Measurements from ENCODE around the gene SKA3. TPM values are rescaled to one million over a fixed set of nuclear protein-coding genes. Genes with fewer than 3 reads are reported as not detected.
"Not testable (repeated sequence)": the region's sequence is repeated elsewhere in the genome, so short reads cannot be mapped to it uniquely, and the experiment has no call there.

Gene SKA3
- total RNA-seq (1.9 TPM), polyA plus RNA-seq (ENCODE audit: insufficient read depth, low read depth, low replicate concordance) (0.47 TPM)
- long read RNA-seq, donor 1, partial matches to known transcripts = 0 of 1 reads
- long read RNA-seq, donor 1, other reads (novel, unspliced or antisense) = 0 of 1 reads
- long read RNA-seq, donor 2, partial matches to known transcripts = 121 of 129 reads
- long read RNA-seq, donor 2, other reads (novel, unspliced or antisense) = 5 of 129 reads
- long read RNA-seq, donor 3, partial matches to known transcripts = 10 of 10 reads
- long read RNA-seq, donor 3, other reads (novel, unspliced or antisense) = 0 of 10 reads
- long read RNA-seq, donor 4 = 0 reads
- long read RNA-seq, donor 5 = 0 reads
- long read RNA-seq, donor 6, partial matches to known transcripts = 0 of 1 reads
- long read RNA-seq, donor 6, other reads (novel, unspliced or antisense) = 0 of 1 reads
- long read RNA-seq, donor 7 = 0 reads
- long read RNA-seq, donor 8, partial matches to known transcripts = 10 of 13 reads
- long read RNA-seq, donor 8, other reads (novel, unspliced or antisense) = 0 of 13 reads
- long read RNA-seq, donor 9, partial matches to known transcripts = 50 of 147 reads
- long read RNA-seq, donor 9, other reads (novel, unspliced or antisense) = 97 of 147 reads
- long read RNA-seq, donor 10, partial matches to known transcripts = 200 of 214 reads
- long read RNA-seq, donor 10, other reads (novel, unspliced or antisense) = 13 of 214 reads

- Histone ChIP-seq H3K27me3 (ENCODE audit: control insufficient read depth, insufficient read depth, low read length) (no peaks in the 10 kb centered on the region), H3K36me3 (ENCODE audit: control insufficient read depth in 2 of 3, insufficient read depth in 3 of 3, low read length in 3 of 3) (no peaks in the 10 kb centered on the region), H3K4me1 (ENCODE audit: control insufficient read depth in 2 of 3, insufficient read depth in 2 of 3, low read depth in 1 of 3, low read length in 3 of 3) (peaks cover 0 to 2% (median 0%) of the 10 kb centered on the region in 3 donors), H3K9ac (ENCODE audit: low read length in 3 of 3) (peak within 1 kb of the TSS; percentile 76 to 92 (median 82)), H3K9me3 (ENCODE audit: control insufficient read depth in 2 of 3, insufficient read depth in 1 of 3, low read length in 3 of 3) (no peaks in the 10 kb centered on the region), H3K27ac (ENCODE audit: low read depth in 2 of 2, low read length in 2 of 2) (peak within 1 kb of the TSS; percentile 94 to 96), H3K4me3 (ENCODE audit: low read length in 3 of 3) (peak within 1 kb of the TSS; percentile 72 to 94 (median 73))
- intact Hi-C loops (cut with DNase I) = no loop called here
- peak; percentile 12 for TF ChIP-seq CTCF (IDR thresholded peaks at IDR 0.05; ENCODE audit: borderline replicate concordance, extremely low read depth, insufficient read depth)
- FAIRE-seq (no peak), DNase-seq (peak; percentile 96 to 98 (median 97))
Measured at GRCh38 chr13:21176215-21176981, at the start of gene SKA3, which contains the start of gene MRPL57. SKA3 (minus strand) TSS chr13:21176552; CDS start chr13:21176477, 75 bp downstream. MRPL57 (plus strand) TSS chr13:21176658; CDS start chr13:21176917, 259 bp downstream.

- Histone ChIP-seq H3K4me3 (ENCODE audit: low read length in 3 of 3) (no peak overlapping the region), H3K4me1 (ENCODE audit: control insufficient read depth in 2 of 3, insufficient read depth in 2 of 3, low read depth in 1 of 3, low read length in 3 of 3) (no peaks in the 10 kb centered on the region), H3K36me3 (ENCODE audit: control insufficient read depth in 2 of 3, insufficient read depth in 3 of 3, low read length in 3 of 3) (no peaks in the 10 kb centered on the region), H3K27me3 (ENCODE audit: control insufficient read depth, insufficient read depth, low read length) (no peaks in the 10 kb centered on the region), H3K9me3 (ENCODE audit: control insufficient read depth in 2 of 3, insufficient read depth in 1 of 3, low read length in 3 of 3) (peaks cover 0 to 9% (median 0%) of the 10 kb centered on the region in 3 donors), H3K27ac (ENCODE audit: low read depth in 2 of 2, low read length in 2 of 2) (no peak overlapping the region), H3K9ac (ENCODE audit: low read length in 3 of 3) (no peak overlapping the region)
- FAIRE-seq (no peak), DNase-seq (no peak)
- intact Hi-C loops (cut with DNase I) = no loop called here
- no peak for TF ChIP-seq CTCF (IDR thresholded peaks at IDR 0.05; ENCODE audit: borderline replicate concordance, extremely low read depth, insufficient read depth)
Measured at GRCh38 chr13:21225082-21225481, 48.7 kb upstream of the SKA3 start.

- intact Hi-C loops (cut with DNase I) = no loop called here
- no peak overlapping the region for H3K27ac ChIP-seq (ENCODE audit: low read depth in 2 of 2, low read length in 2 of 2)
- H3K9me3 ChIP-seq (ENCODE audit: control insufficient read depth in 2 of 3, insufficient read depth in 1 of 3, low read length in 3 of 3) = peaks cover 0 to 9% (median 0%) of the 10 kb centered on the region in 3 donors
- H3K27me3 ChIP-seq (ENCODE audit: control insufficient read depth, insufficient read depth, low read length) = no peaks in the 10 kb centered on the region
- no peaks in the 10 kb centered on the region for H3K4me1 ChIP-seq (ENCODE audit: control insufficient read depth in 2 of 3, insufficient read depth in 2 of 3, low read depth in 1 of 3, low read length in 3 of 3)
- DNase-seq = no peak
- no peaks in the 10 kb centered on the region for H3K36me3 ChIP-seq (ENCODE audit: control insufficient read depth in 2 of 3, insufficient read depth in 3 of 3, low read length in 3 of 3)
- FAIRE-seq = no peak
- no peak for TF ChIP-seq CTCF (IDR thresholded peaks at IDR 0.05; ENCODE audit: borderline replicate concordance, extremely low read depth, insufficient read depth)
- no peak overlapping the region for H3K4me3 ChIP-seq (ENCODE audit: low read length in 3 of 3)
- no peak overlapping the region for H3K9ac ChIP-seq (ENCODE audit: low read length in 3 of 3)
Measured at GRCh38 chr13:21221268-21221667, 44.9 kb upstream of the SKA3 start.

- H3K4me1 ChIP-seq (ENCODE audit: control insufficient read depth in 2 of 3, insufficient read depth in 2 of 3, low read depth in 1 of 3, low read length in 3 of 3); H3K4me3 ChIP-seq (ENCODE audit: low read length in 3 of 3); FAIRE-seq; H3K27me3 ChIP-seq (ENCODE audit: control insufficient read depth, insufficient read depth, low read length); H3K9ac ChIP-seq (ENCODE audit: low read length in 3 of 3); DNase-seq; H3K36me3 ChIP-seq (ENCODE audit: control insufficient read depth in 2 of 3, insufficient read depth in 3 of 3, low read length in 3 of 3); H3K27ac ChIP-seq (ENCODE audit: low read depth in 2 of 2, low read length in 2 of 2); H3K9me3 ChIP-seq (ENCODE audit: control insufficient read depth in 2 of 3, insufficient read depth in 1 of 3, low read length in 3 of 3); intact Hi-C loops (cut with DNase I): not testable (repeated sequence)
Measured at GRCh38 chr13:21219716-21220115, 43.4 kb upstream of the SKA3 start.
